Measurements from ENCODE around the gene KRTAP3-3.

DNA sequence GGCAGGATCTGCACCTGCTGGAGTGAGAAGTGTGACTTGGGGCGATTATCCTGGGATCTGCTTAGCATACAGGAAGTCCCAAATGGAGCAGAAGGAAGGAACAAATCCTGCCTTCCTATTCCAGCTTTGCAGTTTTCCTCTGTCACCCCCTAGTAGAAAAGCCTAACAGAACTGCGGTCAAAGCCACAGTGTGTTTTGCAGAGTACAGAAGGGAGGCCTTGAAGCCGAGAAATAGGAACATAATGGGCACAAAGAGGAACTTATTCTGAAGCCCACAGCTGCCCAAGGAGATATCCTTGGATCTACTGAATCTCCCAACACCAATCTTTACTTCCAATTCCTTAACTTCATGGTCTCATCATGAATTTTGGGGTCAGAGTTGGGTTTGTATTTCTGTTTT, 24.6 kb upstream of the KRTAP3-3 start:
- TF ChIP-seq, protein P1, sequence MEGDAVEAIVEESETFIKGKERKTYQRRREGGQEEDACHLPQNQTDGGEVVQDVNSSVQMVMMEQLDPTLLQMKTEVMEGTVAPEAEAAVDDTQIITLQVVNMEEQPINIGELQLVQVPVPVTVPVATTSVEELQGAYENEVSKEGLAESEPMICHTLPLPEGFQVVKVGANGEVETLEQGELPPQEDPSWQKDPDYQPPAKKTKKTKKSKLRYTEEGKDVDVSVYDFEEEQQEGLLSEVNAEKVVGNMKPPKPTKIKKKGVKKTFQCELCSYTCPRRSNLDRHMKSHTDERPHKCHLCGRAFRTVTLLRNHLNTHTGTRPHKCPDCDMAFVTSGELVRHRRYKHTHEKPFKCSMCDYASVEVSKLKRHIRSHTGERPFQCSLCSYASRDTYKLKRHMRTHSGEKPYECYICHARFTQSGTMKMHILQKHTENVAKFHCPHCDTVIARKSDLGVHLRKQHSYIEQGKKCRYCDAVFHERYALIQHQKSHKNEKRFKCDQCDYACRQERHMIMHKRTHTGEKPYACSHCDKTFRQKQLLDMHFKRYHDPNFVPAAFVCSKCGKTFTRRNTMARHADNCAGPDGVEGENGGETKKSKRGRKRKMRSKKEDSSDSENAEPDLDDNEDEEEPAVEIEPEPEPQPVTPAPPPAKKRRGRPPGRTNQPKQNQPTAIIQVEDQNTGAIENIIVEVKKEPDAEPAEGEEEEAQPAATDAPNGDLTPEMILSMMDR (IDR thresholded peaks at IDR 0.05), result no peak
- TF ChIP-seq POLR2A (IDR thresholded peaks at IDR 0.05), result no peak

Data from breast epithelium (tissue), 3 donors.